K562 treated with DMSO at 1 percent for 12 hours (cell line): ENCODE results near the gene DOCK7. TPM values are rescaled to one million over a fixed set of nuclear protein-coding genes. Genes with fewer than 3 reads are reported as not detected.

Experiments used
- total RNA-seq: library from RNA; unstranded; fragments of 300-600 nt; gene quantifications from 2 replicates; pipeline ENCODE4 v1.2.3, GENCODE V29; 2022; ENCODE audit not compliant: insufficient read depth

Gene DOCK7, protein sequence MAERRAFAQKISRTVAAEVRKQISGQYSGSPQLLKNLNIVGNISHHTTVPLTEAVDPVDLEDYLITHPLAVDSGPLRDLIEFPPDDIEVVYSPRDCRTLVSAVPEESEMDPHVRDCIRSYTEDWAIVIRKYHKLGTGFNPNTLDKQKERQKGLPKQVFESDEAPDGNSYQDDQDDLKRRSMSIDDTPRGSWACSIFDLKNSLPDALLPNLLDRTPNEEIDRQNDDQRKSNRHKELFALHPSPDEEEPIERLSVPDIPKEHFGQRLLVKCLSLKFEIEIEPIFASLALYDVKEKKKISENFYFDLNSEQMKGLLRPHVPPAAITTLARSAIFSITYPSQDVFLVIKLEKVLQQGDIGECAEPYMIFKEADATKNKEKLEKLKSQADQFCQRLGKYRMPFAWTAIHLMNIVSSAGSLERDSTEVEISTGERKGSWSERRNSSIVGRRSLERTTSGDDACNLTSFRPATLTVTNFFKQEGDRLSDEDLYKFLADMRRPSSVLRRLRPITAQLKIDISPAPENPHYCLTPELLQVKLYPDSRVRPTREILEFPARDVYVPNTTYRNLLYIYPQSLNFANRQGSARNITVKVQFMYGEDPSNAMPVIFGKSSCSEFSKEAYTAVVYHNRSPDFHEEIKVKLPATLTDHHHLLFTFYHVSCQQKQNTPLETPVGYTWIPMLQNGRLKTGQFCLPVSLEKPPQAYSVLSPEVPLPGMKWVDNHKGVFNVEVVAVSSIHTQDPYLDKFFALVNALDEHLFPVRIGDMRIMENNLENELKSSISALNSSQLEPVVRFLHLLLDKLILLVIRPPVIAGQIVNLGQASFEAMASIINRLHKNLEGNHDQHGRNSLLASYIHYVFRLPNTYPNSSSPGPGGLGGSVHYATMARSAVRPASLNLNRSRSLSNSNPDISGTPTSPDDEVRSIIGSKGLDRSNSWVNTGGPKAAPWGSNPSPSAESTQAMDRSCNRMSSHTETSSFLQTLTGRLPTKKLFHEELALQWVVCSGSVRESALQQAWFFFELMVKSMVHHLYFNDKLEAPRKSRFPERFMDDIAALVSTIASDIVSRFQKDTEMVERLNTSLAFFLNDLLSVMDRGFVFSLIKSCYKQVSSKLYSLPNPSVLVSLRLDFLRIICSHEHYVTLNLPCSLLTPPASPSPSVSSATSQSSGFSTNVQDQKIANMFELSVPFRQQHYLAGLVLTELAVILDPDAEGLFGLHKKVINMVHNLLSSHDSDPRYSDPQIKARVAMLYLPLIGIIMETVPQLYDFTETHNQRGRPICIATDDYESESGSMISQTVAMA (N-terminal part only)
- total RNA-seq, result 3.5 and 10.3 TPM in 2 replicates

DNA sequence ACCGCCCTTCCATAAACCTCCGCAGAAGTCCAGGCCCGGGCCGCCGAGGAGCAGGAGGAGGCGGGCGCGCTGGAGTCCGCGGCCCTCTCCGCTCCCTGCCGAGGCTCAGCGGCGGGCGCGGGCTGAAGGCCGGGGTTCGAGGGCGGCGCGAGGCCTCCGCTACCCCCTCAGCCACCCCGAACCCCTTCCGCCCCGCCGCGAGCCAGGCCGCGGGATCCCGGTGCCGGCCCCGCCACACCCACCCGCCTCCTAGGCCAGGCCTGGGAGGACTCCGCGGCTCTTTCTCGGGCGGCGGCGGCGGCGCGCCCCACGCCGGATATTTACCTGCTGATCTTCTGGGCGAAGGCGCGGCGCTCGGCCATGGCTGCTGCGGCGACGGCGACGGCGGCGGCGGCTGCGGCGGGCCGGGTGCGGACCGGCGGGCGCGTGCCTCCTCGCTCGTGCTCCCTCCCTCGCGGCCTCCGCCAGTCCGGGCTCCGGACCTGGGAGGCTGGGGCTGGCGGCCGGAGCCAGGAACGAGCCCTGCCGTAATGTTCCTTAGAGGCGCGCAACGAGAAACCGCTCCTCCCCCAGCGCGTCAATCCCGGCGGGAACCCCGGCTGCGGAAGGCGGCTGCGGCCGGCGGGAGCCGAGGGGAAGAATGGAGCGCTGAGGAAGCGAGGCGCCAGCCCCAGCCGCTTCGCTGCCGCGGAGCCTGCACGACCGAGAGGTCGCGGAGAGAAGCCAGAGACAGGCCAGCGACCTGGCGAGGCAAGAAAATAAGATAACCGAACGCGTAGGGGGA, at the start of gene DOCK7:
DOCK7 (minus strand) TSS at position 484 of the 784 bp plus-strand sequence; CDS start at position 362, 122 bp downstream.

DNA sequence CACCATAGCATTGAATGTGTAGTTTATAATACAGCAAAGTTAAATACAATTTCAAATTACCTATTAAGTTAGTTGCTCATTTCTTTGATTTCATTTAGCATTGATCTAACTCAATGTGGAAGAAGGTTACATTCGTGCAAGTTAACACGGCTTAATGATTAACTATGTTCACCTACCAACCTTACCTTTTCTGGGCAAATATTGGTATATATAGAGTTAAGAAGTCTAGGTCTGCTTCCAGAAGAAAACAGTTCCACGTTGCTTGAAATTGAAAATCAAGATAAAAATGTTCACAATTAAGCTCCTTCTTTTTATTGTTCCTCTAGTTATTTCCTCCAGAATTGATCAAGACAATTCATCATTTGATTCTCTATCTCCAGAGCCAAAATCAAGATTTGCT, 90.9 kb downstream of the DOCK7 start, which contains the start of gene ANGPTL3:
ANGPTL3 (plus strand) TSS at position 240 of the 400 bp plus-strand sequence; CDS start at position 287, 47 bp downstream.

DNA sequence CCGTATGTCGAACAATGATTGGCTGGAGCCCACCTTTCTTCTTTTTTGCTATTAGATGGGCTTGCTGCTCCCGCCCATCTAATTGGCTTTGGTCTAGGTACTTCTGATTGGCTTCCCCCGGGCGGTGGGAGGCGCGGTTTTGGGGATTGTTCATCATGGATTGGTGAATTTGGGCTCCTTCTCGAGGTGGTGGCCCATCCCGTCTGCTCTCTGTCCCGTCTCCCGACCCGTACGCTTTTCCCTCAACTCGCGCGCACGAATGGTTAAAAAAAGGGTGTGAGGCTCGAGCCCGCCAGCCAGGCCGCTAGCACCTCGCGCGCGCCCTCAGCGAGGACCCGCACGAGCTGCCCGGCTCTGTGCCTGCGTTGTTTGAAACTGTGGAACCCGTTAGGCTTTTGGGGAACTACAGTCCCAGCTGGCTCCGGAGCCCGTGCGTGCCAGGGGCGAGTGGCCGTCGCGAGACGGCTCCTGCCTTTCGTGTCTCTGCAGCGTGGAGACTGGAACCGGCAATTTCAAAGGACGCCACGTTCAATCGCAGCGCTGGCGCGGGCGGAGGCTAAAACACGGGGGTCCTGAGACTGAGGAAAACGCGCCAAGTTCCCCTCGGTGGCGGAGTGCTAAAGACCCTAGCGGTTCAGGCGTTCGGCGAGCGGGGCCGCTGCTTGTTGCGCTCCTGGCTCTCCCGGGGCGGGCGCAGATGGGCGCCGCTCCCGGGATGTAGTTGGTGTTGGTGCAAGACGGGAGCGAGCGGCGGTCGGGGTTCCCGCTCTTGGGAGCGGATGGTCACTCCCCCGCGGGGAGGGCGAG, 251.5 kb downstream of the DOCK7 start, which contains the start of gene USP1:
USP1 (plus strand) TSS at position 584 of the 807 bp plus-strand sequence. CDS start 2,819 bp downstream, outside the sequence.

Other genes starting within 250 kb of the DOCK7 start
- not detected in 2 replicates for gene ANGPTL3, start 90.9 kb downstream of the DOCK7 start, total RNA-seq
- gene ATG4C, start 95.7 kb upstream of the DOCK7 start, total RNA-seq, result 3.9 and 9.5 TPM in 2 replicates